ENCODE results near the gene WDR45B. TPM values are rescaled to one million over a fixed set of nuclear protein-coding genes. Genes with fewer than 3 reads are reported as not detected.

WDR45B gene
- total RNA-seq, 2 donors from 2014 or later = 45.5 to 49.3 TPM

DNA sequence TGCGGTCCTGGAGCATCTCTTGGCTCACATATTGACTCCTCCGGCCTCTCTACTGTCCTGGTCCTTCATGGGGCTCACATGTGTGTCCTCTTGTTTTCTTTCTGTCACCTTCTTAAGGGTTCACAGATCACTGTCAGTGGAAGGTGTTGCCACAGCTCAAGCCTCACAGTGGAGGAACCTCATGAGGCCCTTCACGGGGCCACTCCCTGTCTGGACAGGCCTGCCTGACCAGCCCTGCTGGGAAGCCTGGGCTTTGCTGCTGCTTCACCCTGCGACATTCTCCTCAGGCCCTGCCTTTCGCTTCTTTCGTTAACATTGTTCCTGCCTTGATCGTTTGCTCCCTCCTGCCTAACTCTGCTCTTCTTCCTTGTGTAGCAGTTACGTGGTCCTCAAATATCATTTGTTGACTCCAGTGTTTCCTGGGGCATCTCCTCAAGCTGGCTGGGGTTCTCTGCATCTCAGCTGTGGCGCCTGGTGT, 55.9 kb downstream of the WDR45B start:
- intact Hi-C loops (cut with DNase I) = no loop called here
- WGBS, 2 donors = 44 to 48% methylated on average over 8 to 9 of the region's 9 CpGs
- no peak for TF ChIP-seq POLR2A (IDR thresholded peaks at IDR 0.05)
- TF ChIP-seq, protein P1, sequence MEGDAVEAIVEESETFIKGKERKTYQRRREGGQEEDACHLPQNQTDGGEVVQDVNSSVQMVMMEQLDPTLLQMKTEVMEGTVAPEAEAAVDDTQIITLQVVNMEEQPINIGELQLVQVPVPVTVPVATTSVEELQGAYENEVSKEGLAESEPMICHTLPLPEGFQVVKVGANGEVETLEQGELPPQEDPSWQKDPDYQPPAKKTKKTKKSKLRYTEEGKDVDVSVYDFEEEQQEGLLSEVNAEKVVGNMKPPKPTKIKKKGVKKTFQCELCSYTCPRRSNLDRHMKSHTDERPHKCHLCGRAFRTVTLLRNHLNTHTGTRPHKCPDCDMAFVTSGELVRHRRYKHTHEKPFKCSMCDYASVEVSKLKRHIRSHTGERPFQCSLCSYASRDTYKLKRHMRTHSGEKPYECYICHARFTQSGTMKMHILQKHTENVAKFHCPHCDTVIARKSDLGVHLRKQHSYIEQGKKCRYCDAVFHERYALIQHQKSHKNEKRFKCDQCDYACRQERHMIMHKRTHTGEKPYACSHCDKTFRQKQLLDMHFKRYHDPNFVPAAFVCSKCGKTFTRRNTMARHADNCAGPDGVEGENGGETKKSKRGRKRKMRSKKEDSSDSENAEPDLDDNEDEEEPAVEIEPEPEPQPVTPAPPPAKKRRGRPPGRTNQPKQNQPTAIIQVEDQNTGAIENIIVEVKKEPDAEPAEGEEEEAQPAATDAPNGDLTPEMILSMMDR (IDR thresholded peaks at IDR 0.05) = no peak
- H3K4me1 ChIP-seq = peaks cover 27% of the 10 kb centered on the region
- no peaks in the 10 kb centered on the region for H3K27me3 ChIP-seq
- H3K9me3 ChIP-seq = no peaks in the 10 kb centered on the region
- H3K27ac ChIP-seq = peak overlapping the region; percentile 79 to 97 (median 92)
- peak in 1 of 4 donors; percentile 20 for DNase-seq
- no peak overlapping the region for H3K4me3 ChIP-seq
- ATAC-seq = no peak
- peaks cover 0 to 6% of the 10 kb centered on the region in 2 donors for H3K36me3 ChIP-seq (replicated peaks in 1 of 2; ENCODE audit: insufficient read depth in 1 of 2, low read depth in 2 of 2)

DNA sequence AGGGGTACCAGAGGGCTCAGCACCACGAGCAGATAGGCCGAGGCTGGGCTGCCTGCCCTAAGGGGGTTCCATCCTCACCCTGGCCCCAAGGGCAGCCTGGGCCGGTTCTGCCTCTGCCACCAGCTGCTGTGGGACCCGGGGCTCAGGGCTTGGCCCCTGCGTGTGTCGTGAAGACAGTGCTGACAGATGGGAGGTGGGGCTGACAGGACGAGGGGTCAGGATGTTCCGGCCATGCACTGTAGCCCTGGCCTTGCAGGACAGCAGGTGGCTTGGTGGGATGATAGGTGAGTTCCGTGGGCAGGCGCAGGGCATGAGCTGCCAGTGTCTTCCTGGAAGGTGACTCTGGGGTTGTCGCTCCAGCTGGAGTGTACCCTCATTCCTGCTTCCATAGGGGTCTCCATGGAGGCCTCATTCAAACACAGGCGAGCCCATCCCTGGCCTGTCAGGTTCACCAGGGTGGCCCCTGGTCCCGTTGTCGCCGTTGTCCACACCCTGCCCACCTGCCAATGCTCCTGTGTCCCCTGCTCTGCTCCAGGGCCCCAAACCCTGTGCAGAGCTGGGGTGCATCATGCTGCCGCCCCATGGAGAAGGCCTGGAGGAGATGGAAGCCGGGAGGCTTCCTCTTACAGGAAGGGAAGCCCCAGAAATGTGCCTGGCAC, 57.2 kb downstream of the WDR45B start:
- H3K9me3 ChIP-seq = no peaks in the 10 kb centered on the region
- intact Hi-C loops (cut with DNase I) = no loop called here
- DNase-seq (no peak), ATAC-seq (no peak)
- peak overlapping the region in 2 of 4 donors; percentile 92 for H3K27ac ChIP-seq
- H3K36me3 ChIP-seq (replicated peaks in 1 of 2; ENCODE audit: insufficient read depth in 1 of 2, low read depth in 2 of 2) = peaks cover 0 to 3% of the 10 kb centered on the region in 2 donors
- 74 to 80% methylated on average over 12 to 17 of the region's 17 CpGs for WGBS, 2 donors
- H3K27me3 ChIP-seq = no peaks in the 10 kb centered on the region
- H3K4me3 ChIP-seq = no peak overlapping the region
- peaks cover 27% of the 10 kb centered on the region for H3K4me1 ChIP-seq
- TF ChIP-seq, protein P1 (IDR thresholded peaks at IDR 0.05) = no peak
- TF ChIP-seq POLR2A (IDR thresholded peaks at IDR 0.05) = no peak

DNA sequence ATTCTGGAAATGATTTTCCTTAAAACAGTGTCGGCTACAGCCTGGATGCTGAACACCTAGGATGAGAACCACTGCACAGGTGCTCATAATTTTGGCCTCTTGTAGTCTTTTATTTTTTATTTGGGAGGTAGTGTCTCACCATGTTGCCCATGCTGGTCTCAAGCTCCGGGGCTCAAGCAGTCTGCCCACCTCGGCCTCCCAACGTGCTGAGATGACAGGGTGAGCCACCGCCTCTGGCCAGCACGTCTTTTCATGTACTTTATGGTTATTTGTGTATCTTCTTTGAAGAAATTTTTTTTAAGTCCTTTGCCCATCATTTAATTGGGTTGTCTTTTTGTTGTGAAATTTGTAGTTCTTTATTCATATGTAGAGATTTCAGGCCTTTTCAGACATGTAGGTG, 58.0 kb downstream of the WDR45B start:
- DNase-seq = no peak

DNA sequence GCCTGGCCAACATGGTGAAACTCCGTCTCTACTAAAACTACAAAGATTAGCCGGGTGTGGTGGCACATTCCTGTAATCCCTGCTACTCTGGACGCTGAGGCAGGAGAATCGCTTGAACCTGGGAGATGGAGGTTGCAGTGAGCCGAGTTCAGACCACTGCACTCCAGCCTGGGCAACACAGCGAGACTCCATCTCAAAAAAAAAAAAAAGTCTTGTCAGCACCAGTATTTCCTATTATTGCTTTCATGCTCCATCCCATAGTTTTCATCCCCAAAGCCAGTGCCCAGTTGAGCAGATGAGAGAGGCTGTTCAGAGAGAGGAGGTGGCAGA, 58.4 kb downstream of the WDR45B start:
- Histone ChIP-seq H3K27me3 (no peaks in the 10 kb centered on the region), H3K4me1 (peaks cover 27% of the 10 kb centered on the region), H3K27ac (no peak overlapping the region), H3K36me3 (replicated peaks in 1 of 2; ENCODE audit: insufficient read depth in 1 of 2, low read depth in 2 of 2) (peaks cover 0 to 7% of the 10 kb centered on the region in 2 donors), H3K4me3 (no peak overlapping the region), H3K9me3 (no peaks in the 10 kb centered on the region)
- WGBS, 2 donors = 79 to 85% methylated on average over 6 of the region's 6 CpGs
- no peak for ATAC-seq
- TF ChIP-seq POLR2A (IDR thresholded peaks at IDR 0.05) = no peak
- TF ChIP-seq, protein P1 (IDR thresholded peaks at IDR 0.05) = no peak
- intact Hi-C loops (cut with DNase I) = no loop called here
- DNase-seq = no peak

More for the DNA sequence above, 58.0 kb downstream of the WDR45B start:
- no peak overlapping the region for H3K4me3 ChIP-seq
- H3K27me3 ChIP-seq = no peaks in the 10 kb centered on the region
- H3K36me3 ChIP-seq (replicated peaks in 1 of 2; ENCODE audit: insufficient read depth in 1 of 2, low read depth in 2 of 2) = peaks cover 0 to 5% of the 10 kb centered on the region in 2 donors
- TF ChIP-seq POLR2A (IDR thresholded peaks at IDR 0.05) = no peak
- no peaks in the 10 kb centered on the region for H3K9me3 ChIP-seq
- intact Hi-C loops (cut with DNase I) = no loop called here
- peaks cover 27% of the 10 kb centered on the region for H3K4me1 ChIP-seq
- no peak for ATAC-seq
- H3K27ac ChIP-seq = no peak overlapping the region
- WGBS, 2 donors = 79 to 82% methylated on average over 6 of the region's 6 CpGs

DNA sequence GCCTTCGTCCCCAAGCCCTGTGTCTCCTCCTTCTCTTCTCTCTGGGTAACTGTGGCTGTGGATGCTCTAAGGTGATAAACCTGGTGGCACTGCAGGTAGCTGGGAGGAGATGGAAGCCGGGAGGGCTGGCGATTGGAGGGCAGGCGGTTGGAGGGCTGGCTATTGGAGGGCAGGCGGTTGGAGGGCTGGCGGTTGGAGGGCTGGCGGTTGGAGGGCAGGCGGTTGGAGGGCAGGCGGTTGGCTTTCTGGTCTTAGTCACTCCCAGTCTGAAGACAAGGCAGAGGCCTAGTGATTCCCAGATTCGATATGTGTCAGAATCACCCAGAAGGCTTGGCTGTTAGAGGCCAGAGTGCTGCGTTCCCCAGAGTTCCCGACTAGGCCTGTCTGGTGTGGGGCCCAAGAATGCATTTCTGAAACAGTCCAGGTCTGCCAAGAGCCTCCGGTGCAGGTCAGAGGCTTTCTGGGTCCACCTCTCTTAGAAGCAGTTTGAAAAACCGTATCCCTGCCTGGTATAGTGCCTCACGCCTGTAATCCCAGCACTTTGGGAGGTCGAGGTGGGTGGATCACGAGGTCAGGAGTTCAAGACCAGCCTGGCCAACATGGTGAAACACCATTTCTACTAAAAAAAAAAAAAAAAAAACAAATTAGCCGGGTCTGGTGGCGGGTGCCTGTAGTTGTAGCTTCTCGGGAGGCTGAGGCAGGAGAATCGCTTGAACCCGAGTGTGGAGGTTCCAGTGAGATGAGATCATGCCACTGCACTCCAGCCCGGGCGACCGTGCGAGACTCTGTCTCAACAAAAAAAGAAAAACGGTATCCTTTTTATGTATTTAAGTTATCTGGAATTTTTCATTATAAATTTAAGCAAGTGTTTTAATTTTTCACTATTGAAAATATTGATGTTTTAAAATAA, 59.7 kb downstream of the WDR45B start:
- DNase-seq (no peak), ATAC-seq (no peak)
- 90 to 91% methylated on average over 26 to 27 of the region's 27 CpGs for WGBS, 2 donors
- Histone ChIP-seq H3K27me3 (no peaks in the 10 kb centered on the region), H3K4me1 (peaks cover 15% of the 10 kb centered on the region), H3K4me3 (no peak overlapping the region), H3K9me3 (no peaks in the 10 kb centered on the region), H3K27ac (no peak overlapping the region), H3K36me3 (replicated peaks in 1 of 2; ENCODE audit: insufficient read depth in 1 of 2, low read depth in 2 of 2) (peaks cover 0 to 11% of the 10 kb centered on the region in 2 donors)
- intact Hi-C loops (cut with DNase I) = no loop called here
- no peak for TF ChIP-seq POLR2A (IDR thresholded peaks at IDR 0.05)
- TF ChIP-seq, protein P1 (IDR thresholded peaks at IDR 0.05) = no peak

Data from body of pancreas (tissue), 4 donors.